Kidney epithelial cell (primary cell): ENCODE data around the gene AFTPH. TPM values are rescaled to one million over a fixed set of nuclear protein-coding genes. Genes with fewer than 3 reads are reported as not detected.

Experiments
- DNase-seq: peaks from one replicate; pipeline ENCODE4 v3.0.0-alpha.2; 2010; ENCODE audit warnings: low read depth
- H3K27me3 ChIP-seq: 2 replicates; pipeline ENCODE4 v1.6.0; 2011; ENCODE audit warnings: low read length; ENCODE audit not compliant: control insufficient read depth, insufficient read depth
- H3K36me3 ChIP-seq: 2 replicates; pipeline ENCODE4 v1.5.1; 2011; ENCODE audit warnings: low read length; ENCODE audit not compliant: control insufficient read depth, insufficient read depth
- H3K4me3 ChIP-seq: 2 replicates; pipeline ENCODE4 v1.5.1; 2011; ENCODE audit warnings: low read depth, mild to moderate bottlenecking, control low read depth, low read length
- total RNA-seq: library from RNA; depleted of rRNA; stranded (reverse); fragments of >200 nt; gene quantifications from 2 replicates; pipeline ENCODE4 v1.2.3, GENCODE V29; 2015
- TF ChIP-seq, protein P1 (sequence below): IDR thresholded peaks from 2 replicates; pipeline ENCODE4 v1.5.1; 2011; ENCODE audit warnings: mild to moderate bottlenecking, moderate library complexity, low read length, control low read depth, inconsistent platforms; ENCODE audit not compliant: insufficient read depth, poor library complexity, severe bottlenecking

Gene AFTPH
- total RNA-seq, 1 donor from 2014 or later: 20.3 TPM

- TF ChIP-seq, protein P1, sequence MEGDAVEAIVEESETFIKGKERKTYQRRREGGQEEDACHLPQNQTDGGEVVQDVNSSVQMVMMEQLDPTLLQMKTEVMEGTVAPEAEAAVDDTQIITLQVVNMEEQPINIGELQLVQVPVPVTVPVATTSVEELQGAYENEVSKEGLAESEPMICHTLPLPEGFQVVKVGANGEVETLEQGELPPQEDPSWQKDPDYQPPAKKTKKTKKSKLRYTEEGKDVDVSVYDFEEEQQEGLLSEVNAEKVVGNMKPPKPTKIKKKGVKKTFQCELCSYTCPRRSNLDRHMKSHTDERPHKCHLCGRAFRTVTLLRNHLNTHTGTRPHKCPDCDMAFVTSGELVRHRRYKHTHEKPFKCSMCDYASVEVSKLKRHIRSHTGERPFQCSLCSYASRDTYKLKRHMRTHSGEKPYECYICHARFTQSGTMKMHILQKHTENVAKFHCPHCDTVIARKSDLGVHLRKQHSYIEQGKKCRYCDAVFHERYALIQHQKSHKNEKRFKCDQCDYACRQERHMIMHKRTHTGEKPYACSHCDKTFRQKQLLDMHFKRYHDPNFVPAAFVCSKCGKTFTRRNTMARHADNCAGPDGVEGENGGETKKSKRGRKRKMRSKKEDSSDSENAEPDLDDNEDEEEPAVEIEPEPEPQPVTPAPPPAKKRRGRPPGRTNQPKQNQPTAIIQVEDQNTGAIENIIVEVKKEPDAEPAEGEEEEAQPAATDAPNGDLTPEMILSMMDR: no peak
- no peak for DNase-seq
- Histone ChIP-seq H3K36me3 (no peaks in the 10 kb centered on the region), H3K4me3 (no peak overlapping the region), H3K27me3 (no peaks in the 10 kb centered on the region)
Observed at GRCh38 chr2:64612575-64613195, 88.6 kb downstream of the AFTPH start.

GRCh38 chr2:64613276-64613675 is 89.1 kb downstream of the AFTPH start:
- Histone ChIP-seq H3K27me3 (no peaks in the 10 kb centered on the region), H3K4me3 (no peak overlapping the region), H3K36me3 (no peaks in the 10 kb centered on the region)
- no peak for DNase-seq
- TF ChIP-seq, protein P1: no peak

- Histone ChIP-seq H3K27me3 (no peaks in the 10 kb centered on the region), H3K4me3 (no peak overlapping the region), H3K36me3 (no peaks in the 10 kb centered on the region)
- TF ChIP-seq, protein P1: no peak
- DNase-seq: no peak
Observed at GRCh38 chr2:64615192-64615763, 91.2 kb downstream of the AFTPH start.

GRCh38 chr2:64615844-64616536 is 91.9 kb downstream of the AFTPH start:
- Histone ChIP-seq H3K27me3 (no peaks in the 10 kb centered on the region), H3K36me3 (no peaks in the 10 kb centered on the region), H3K4me3 (no peak overlapping the region)
- TF ChIP-seq, protein P1: no peak
- no peak for DNase-seq

DNA sequence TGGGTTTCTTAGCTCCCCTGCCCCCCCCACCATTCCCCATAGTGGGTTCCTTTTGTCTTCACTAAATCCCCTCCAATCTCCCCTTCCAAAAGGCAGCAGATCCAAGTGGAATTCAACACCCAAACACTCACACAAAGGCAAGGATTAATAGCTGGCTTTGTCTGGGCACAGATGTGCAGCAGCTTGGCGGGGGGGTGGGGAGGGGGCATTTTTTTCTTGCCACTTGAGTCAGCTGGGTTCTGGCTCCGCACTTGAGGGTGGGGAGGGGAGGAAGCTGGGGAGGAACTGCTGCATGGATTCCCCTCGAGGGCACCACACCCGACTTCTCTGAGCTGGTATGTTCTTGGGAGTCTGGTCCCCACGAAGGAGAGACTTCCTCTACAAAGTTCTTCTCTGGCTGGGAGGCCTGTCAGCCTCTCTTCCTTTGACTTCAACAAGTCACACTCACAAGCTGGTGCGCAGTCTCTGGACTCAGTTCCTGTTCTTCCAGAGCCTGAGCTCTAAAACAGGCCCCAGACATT is 93.6 kb downstream of the AFTPH start:
- H3K27me3 ChIP-seq: no peaks in the 10 kb centered on the region
- TF ChIP-seq, protein P1: no peak
- no peak for DNase-seq

More for the DNA sequence above, 93.6 kb downstream of the AFTPH start:
- Histone ChIP-seq H3K4me3 (no peak overlapping the region), H3K36me3 (no peaks in the 10 kb centered on the region)
